SK-N-SH (cell line): ENCODE measurements around the gene TP53BP2.

ENCODE experiments used
- CHD2 ChIP-seq: fragments of 150-350 bp; IDR thresholded peaks from 2 replicates; pipeline ENCODE4 v1.6.1; 2018; ENCODE audit warnings: low read length; ENCODE audit not compliant: partially characterized antibody
- ELF1 ChIP-seq: IDR thresholded peaks from 2 replicates; pipeline ENCODE4 v1.4.0; 2012
- EP300 ChIP-seq, 2 experiments: IDR thresholded peaks; 2 replicates each; pipeline versions ENCODE4 v1.4.0 to v1.6.1; 2012; ENCODE audit warnings: borderline replicate concordance in 1 of 2, low read depth in 1 of 2, low read length in 1 of 2
- EZH2phosphoT487 ChIP-seq: fragments of 200-600 bp; sonication (generic); IDR thresholded peaks from 2 replicates; pipeline ENCODE4 v1.6.1; 2017; ENCODE audit warnings: low read depth, mixed run types, mild to moderate bottlenecking, antibody characterized with exemption, moderate library complexity, borderline replicate concordance
- GABPA ChIP-seq: IDR thresholded peaks from 2 replicates; pipeline ENCODE4 v1.4.0; 2012; ENCODE audit warnings: low read depth, mild to moderate bottlenecking
- GATA2 ChIP-seq: sonication (generic); formaldehyde crosslinking; IDR thresholded peaks from 2 replicates; pipeline ENCODE4 v1.5.0; 2020; ENCODE audit warnings: mild to moderate bottlenecking, missing genetic modification reagents
- JUND ChIP-seq: IDR thresholded peaks from 2 replicates; pipeline ENCODE4 v1.4.0; 2012
- NRF1 ChIP-seq: IDR thresholded peaks from 2 replicates; pipeline ENCODE4 v1.6.1; 2012; ENCODE audit warnings: low read depth, mild to moderate bottlenecking, low read length
- RCOR1 ChIP-seq: fragments of 150-350 bp; IDR thresholded peaks from 2 replicates; pipeline ENCODE4 v1.6.1; 2017; ENCODE audit warnings: antibody characterized with exemption, low read length
- TF ChIP-seq, protein P1 (sequence below): fragments of 200-600 bp; sonication (generic); IDR thresholded peaks from 2 replicates; pipeline ENCODE4 v1.6.1; 2017; ENCODE audit warnings: antibody characterized with exemption, mild to moderate bottlenecking, moderate library complexity
- TF ChIP-seq, protein P2 (sequence below): fragments of 150-350 bp; IDR thresholded peaks from 2 replicates; pipeline ENCODE4 v1.6.1; 2016; ENCODE audit warnings: mild to moderate bottlenecking, low read depth, low read length

DNA sequence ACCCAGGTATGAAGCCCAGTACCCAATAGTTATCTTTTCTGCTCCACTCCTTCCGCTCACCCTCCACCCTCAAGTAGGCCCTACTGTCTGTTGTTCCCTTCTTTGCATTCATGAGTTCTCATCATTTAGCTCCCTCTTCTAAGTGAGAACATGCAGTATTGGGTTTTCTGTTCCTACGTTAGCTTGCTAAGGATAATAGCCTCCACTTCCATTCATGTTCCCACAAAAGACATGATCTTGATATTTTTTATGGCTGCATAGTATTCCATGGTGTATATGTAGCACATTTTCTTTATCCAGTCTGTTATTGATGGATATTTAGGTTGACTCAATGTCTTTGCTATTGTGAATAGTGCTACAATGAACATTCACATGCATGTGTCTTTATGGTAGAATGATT, 2.8 kb upstream of the TP53BP2 start:
- TF ChIP-seq EP300 (IDR thresholded peaks at IDR 0.05; ENCODE audit: borderline replicate concordance in 1 of 2, low read depth in 1 of 2, low read length in 1 of 2) = no peak
- TF ChIP-seq, protein P1, sequence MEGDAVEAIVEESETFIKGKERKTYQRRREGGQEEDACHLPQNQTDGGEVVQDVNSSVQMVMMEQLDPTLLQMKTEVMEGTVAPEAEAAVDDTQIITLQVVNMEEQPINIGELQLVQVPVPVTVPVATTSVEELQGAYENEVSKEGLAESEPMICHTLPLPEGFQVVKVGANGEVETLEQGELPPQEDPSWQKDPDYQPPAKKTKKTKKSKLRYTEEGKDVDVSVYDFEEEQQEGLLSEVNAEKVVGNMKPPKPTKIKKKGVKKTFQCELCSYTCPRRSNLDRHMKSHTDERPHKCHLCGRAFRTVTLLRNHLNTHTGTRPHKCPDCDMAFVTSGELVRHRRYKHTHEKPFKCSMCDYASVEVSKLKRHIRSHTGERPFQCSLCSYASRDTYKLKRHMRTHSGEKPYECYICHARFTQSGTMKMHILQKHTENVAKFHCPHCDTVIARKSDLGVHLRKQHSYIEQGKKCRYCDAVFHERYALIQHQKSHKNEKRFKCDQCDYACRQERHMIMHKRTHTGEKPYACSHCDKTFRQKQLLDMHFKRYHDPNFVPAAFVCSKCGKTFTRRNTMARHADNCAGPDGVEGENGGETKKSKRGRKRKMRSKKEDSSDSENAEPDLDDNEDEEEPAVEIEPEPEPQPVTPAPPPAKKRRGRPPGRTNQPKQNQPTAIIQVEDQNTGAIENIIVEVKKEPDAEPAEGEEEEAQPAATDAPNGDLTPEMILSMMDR = no peak
- no peak for TF ChIP-seq GATA2 (CRISPR knock-in tag)
- TF ChIP-seq NRF1 = no peak
- TF ChIP-seq RCOR1 = no peak
- no peak for TF ChIP-seq JUND
- TF ChIP-seq, protein P2, sequence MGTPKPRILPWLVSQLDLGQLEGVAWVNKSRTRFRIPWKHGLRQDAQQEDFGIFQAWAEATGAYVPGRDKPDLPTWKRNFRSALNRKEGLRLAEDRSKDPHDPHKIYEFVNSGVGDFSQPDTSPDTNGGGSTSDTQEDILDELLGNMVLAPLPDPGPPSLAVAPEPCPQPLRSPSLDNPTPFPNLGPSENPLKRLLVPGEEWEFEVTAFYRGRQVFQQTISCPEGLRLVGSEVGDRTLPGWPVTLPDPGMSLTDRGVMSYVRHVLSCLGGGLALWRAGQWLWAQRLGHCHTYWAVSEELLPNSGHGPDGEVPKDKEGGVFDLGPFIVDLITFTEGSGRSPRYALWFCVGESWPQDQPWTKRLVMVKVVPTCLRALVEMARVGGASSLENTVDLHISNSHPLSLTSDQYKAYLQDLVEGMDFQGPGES = no peak
- TF ChIP-seq GABPA = no peak
- no peak for TF ChIP-seq EZH2phosphoT487
- no peak for TF ChIP-seq ELF1
- TF ChIP-seq CHD2 = no peak
